Panc1 (cell line): ENCODE results near the gene ADA.

Experiments
- POLR2AphosphoS5 ChIP-seq: IDR thresholded peaks from 2 replicates; pipeline ENCODE4 v1.6.1; 2012; ENCODE audit warnings: mild to moderate bottlenecking, low read depth, low read length, moderate library complexity
- TF ChIP-seq, protein P1 (sequence below): fragments of 450-650 bp; IDR thresholded peaks from 2 replicates; pipeline ENCODE4 v1.5.1; 2017; ENCODE audit warnings: mild to moderate bottlenecking

DNA sequence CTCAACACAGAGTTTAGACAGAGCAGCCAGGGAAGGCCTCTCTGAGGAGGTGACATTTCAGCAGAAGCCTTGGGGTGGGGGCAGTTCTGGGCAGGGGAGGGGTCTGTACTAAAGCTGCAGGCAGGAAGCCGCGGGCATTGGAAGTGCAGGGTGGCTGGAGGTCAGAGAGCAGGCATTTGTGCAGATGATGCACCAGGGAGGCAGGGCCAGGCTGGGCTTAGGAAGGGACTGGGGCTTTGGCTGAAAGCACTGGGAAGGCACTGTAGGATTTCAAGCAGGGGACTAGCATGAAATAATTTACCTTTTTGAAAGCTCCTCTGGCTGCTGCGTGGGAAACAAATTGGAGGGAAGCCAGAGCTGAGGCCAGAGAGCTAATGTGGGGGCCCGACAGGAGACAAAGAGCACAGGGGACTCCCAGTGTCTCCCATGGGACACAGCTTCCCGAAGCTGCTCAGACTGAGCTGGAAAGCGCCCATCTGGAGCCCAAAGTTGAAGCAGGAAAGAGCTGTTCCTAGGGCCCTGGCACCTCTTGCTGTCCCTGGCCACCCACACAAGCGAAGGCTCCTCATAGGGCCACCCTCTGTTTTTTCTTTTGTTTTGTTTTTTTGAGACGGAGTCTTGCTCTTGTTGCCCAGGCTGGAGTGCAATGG lies 19.3 kb downstream of the ADA start:
- no peak for TF ChIP-seq POLR2AphosphoS5
- TF ChIP-seq, protein P1, sequence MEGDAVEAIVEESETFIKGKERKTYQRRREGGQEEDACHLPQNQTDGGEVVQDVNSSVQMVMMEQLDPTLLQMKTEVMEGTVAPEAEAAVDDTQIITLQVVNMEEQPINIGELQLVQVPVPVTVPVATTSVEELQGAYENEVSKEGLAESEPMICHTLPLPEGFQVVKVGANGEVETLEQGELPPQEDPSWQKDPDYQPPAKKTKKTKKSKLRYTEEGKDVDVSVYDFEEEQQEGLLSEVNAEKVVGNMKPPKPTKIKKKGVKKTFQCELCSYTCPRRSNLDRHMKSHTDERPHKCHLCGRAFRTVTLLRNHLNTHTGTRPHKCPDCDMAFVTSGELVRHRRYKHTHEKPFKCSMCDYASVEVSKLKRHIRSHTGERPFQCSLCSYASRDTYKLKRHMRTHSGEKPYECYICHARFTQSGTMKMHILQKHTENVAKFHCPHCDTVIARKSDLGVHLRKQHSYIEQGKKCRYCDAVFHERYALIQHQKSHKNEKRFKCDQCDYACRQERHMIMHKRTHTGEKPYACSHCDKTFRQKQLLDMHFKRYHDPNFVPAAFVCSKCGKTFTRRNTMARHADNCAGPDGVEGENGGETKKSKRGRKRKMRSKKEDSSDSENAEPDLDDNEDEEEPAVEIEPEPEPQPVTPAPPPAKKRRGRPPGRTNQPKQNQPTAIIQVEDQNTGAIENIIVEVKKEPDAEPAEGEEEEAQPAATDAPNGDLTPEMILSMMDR, result no peak
